Neural cell (in vitro differentiated cells): ENCODE measurements around the gene DNAJB6.

Source experiments
- CTCF ChIP-seq: fragments of 450-650 bp; IDR thresholded peaks from 2 replicates; pipeline ENCODE4 v1.5.1; 2014; ENCODE audit warnings: antibody characterized with exemption, mild to moderate bottlenecking, moderate library complexity; ENCODE audit not compliant: poor library complexity, severe bottlenecking
- EZH2 ChIP-seq: fragments of 200-600, 300-800 bp; shearing (Covaris generic), sonication (generic); IDR thresholded peaks from 2 replicates; pipeline ENCODE4 v1.6.1; 2014; ENCODE audit warnings: antibody characterized with exemption, low read length, borderline replicate concordance, mild to moderate bottlenecking; ENCODE audit not compliant: insufficient read depth, poor library complexity, severe bottlenecking
- MXI1 ChIP-seq: fragments of 450-650 bp; conservative IDR thresholded peaks from 2 replicates; pipeline ENCODE4 v1.6.1; 2014; ENCODE audit warnings: antibody characterized with exemption, mild to moderate bottlenecking; ENCODE audit not compliant: poor library complexity, severe bottlenecking
- POLR2AphosphoS5 ChIP-seq: IDR thresholded peaks from 2 replicates; pipeline ENCODE4 v1.6.1; 2012
- RAD21 ChIP-seq: fragments of 450-650 bp; conservative IDR thresholded peaks from 2 replicates; pipeline ENCODE4 v1.6.1; 2014; ENCODE audit warnings: antibody characterized with exemption, mild to moderate bottlenecking, moderate library complexity
- REST ChIP-seq: IDR thresholded peaks from 2 replicates; pipeline ENCODE4 v1.6.1; 2012; ENCODE audit warnings: borderline replicate concordance
- SMC3 ChIP-seq: fragments of 450-650 bp; conservative IDR thresholded peaks from 2 replicates; pipeline ENCODE4 v1.6.1; 2014; ENCODE audit warnings: antibody characterized with exemption, mild to moderate bottlenecking, moderate library complexity; ENCODE audit not compliant: poor library complexity

DNA sequence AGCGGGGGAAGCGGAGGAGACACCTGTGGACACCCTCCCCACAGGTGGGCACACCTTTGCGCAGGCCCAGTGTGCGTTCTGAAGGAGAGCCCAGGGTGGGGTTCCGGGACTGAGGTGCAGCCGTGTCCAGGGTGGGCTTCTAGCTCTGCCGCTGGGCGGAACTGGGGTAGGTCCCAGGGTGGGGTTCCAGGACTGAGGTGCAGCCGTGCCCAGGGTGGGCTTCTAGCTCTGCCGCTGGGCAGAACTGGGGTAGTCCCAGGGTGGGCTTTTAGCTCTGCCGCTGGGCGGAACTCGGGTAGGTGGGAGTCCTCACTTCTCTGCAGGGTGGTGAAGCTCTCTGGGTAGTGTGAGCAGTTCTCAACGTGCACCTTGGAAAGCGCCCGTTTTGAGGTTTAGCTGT is 78.7 kb downstream of the DNAJB6 start:
- TF ChIP-seq CTCF (no peak), EZH2 (no peak), POLR2AphosphoS5 (no peak), RAD21 (no peak), MXI1 (no peak), REST (no peak), SMC3 (no peak)
